PC-9 (cell line): ENCODE results near the gene ENPP3. TPM values are rescaled to one million over a fixed set of nuclear protein-coding genes. Genes with fewer than 3 reads are reported as not detected.

Source experiments
- Bru-seq: library from RNA; stranded (reverse); fragments of 400-500 nt; gene quantifications from one replicate; lab custom pipeline; 2021; lab: Mats Ljungman, UMichigan
- BruChase-seq, 2 experiments: library from RNA; stranded (reverse); fragments of 400-500 nt; gene quantifications; one replicate each; lab custom pipeline; 2021; lab: Mats Ljungman, UMichigan
- BruUV-seq: library from RNA; stranded (reverse); fragments of 400-500 nt; replicated peaks from 2 replicates; lab custom pipeline; 2021; lab: Mats Ljungman, UMichigan
- CTCF ChIA-PET: fragments of 300-600 bp; sonication (Branson Sonifier 250); formaldehyde crosslinking; loops from one replicate; lab custom pipeline; 2022; ENCODE audit warnings: antibody characterized with exemption; lab: Charles Lee
- POLR2A ChIA-PET: fragments of 300-600 bp; sonication (Branson Sonifier 250); formaldehyde crosslinking; loops from one replicate; lab custom pipeline; 2022; ENCODE audit warnings: antibody characterized with exemption; ENCODE audit not compliant: unreplicated experiment; lab: Charles Lee
- DNase-seq, 2 experiments: peaks; one replicate each; pipeline versions ENCODE4 v3.0.0 to v3.0.0-alpha.2; 2015 to 2022; ENCODE audit warnings: mixed read lengths in 1 of 2
- H2AFZ ChIP-seq: fragments of 200-600 bp; sonication (generic); 2 replicates; pipeline ENCODE4 v1.8.1; 2017; ENCODE audit warnings: antibody characterized with exemption
- H3F3A ChIP-seq: fragments of 200-600 bp; sonication (generic); 2 replicates; pipeline ENCODE4 v1.8.1; 2017; ENCODE audit warnings: antibody characterized with exemption, mild to moderate bottlenecking, low read depth; ENCODE audit not compliant: insufficient read depth
- H3K27ac ChIP-seq: fragments of 200-600 bp; sonication (generic); 2 replicates; pipeline ENCODE4 v1.6.1; 2016; ENCODE audit warnings: mixed run types
- H3K27me3 ChIP-seq: fragments of 200-600 bp; sonication (generic); 2 replicates; pipeline ENCODE4 v1.6.1; 2016; ENCODE audit warnings: low read depth, mixed run types; ENCODE audit not compliant: insufficient read depth
- H3K36me3 ChIP-seq: fragments of 200-600 bp; sonication (generic); 2 replicates; pipeline ENCODE4 v1.6.1; 2016; ENCODE audit warnings: low read depth, mixed run types
- H3K4me1 ChIP-seq: fragments of 200-600 bp; sonication (generic); replicated peaks from 2 replicates; pipeline ENCODE4 v1.6.1; 2016; ENCODE audit warnings: mixed run types; ENCODE audit not compliant: insufficient read depth
- H3K4me2 ChIP-seq: fragments of 200-600 bp; sonication (generic); 2 replicates; pipeline ENCODE4 v1.6.1; 2017; ENCODE audit warnings: mixed run types
- H3K4me3 ChIP-seq: fragments of 200-600 bp; sonication (generic); 2 replicates; pipeline ENCODE4 v1.6.1; 2016; ENCODE audit warnings: mixed run types
- H3K79me2 ChIP-seq: fragments of 200-600 bp; sonication (generic); 2 replicates; pipeline ENCODE4 v1.6.1; 2017; ENCODE audit warnings: low read depth, mixed run types
- H3K9me2 ChIP-seq: fragments of 200-600 bp; sonication (generic); 2 replicates; pipeline ENCODE4 v1.8.1; 2017; ENCODE audit warnings: mild to moderate bottlenecking; ENCODE audit not compliant: insufficient read depth
- H3K9me3 ChIP-seq: fragments of 200-600 bp; sonication (generic); 2 replicates; pipeline ENCODE4 v1.8.1; 2016; ENCODE audit warnings: low read depth; ENCODE audit not compliant: insufficient read depth
- H4K20me1 ChIP-seq: fragments of 200-600 bp; sonication (generic); 2 replicates; pipeline ENCODE4 v1.8.1; 2017; ENCODE audit not compliant: insufficient read depth
- CTCF ChIP-seq: fragments of 200-600 bp; sonication (generic); conservative IDR thresholded peaks from 2 replicates; pipeline ENCODE4 v1.6.1; 2017; ENCODE audit warnings: mixed run types, antibody characterized with exemption, mild to moderate bottlenecking, moderate library complexity
- EZH2 ChIP-seq: fragments of 200-600 bp; sonication (generic); IDR thresholded peaks from 2 replicates; pipeline ENCODE4 v1.8.0; 2017; ENCODE audit warnings: antibody characterized with exemption, low read depth
- intact Hi-C: fragments of 100-400 bp; cut with micrococcal nuclease; formaldehyde crosslinking; loops from one replicate; pipeline ENCODE4 v1.10.0; 2022; ENCODE audit not compliant: unreplicated experiment
- long read RNA-seq: library from polyadenylated mRNA; stranded (forward); transcript quantifications from one replicate; pipeline ENCODE4 v2.0.0, GENCODE V29; 2022
- total RNA-seq: library from RNA; stranded (reverse); gene quantifications from 2 replicates; pipeline ENCODE4 v1.2.3, GENCODE V29; 2021

Gene ENPP3
- total RNA-seq: not detected in 2 replicates
- percentile 15 among the genes with signal in this experiment for Bru-seq, nascent RNA
- percentile 15 among the genes with signal in this experiment for BruChase-seq, experiment 1, labeled RNA remaining after a 2-hour chase
- percentile 18 among the genes with signal in this experiment for BruChase-seq, experiment 2, labeled RNA remaining after a 6-hour chase
- long read RNA-seq, partial matches to known transcripts: 0 of 2 reads
- long read RNA-seq, other reads (novel, unspliced or antisense): 2 of 2 reads

DNA sequence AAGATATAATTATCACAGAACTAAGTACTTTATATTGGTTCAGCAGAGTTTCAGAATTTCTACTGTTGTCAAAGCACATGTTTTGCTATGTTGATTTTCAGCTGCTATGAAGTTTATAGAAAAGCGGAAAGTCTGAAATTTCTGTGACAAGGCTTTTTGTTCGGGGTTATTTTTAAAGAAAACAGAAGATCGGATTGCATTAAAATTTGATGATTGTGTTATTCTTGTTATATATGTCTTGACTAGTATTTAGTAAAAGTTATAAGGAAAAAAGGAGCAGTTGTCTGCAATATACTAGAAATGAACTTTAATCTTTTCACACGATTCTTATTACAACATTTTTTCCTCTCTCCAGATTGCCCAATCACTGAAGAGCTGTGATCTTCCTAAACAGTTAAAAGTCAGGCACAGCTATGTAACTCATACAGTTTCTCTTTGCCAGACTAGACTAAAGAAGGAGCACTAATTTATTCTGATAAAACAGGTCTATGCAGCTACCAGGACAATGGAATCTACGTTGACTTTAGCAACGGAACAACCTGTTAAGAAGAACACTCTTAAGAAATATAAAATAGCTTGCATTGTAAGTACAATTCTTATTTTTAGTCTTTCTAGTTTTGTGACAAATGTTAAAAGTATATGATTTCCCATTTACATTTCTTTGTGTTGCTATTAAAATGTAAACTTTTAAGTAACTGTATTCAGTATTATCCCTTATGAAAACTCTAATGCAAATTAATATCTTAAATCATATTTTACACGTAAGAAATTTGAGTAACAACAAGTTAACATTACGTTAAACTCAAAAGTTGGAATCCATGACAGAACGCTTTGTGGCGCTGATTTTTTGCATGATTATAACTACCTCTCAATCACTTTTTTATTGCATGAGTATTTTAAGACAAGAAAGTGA lies at the start of gene ENPP3:
Gene ENPP3 (plus strand): TSS at position 423 of the 913 bp plus-strand sequence. CDS start 83 bp downstream, at position 506.
- H3K36me3 ChIP-seq: no peaks in the 10 kb centered on the region
- no peaks in the 10 kb centered on the region for H4K20me1 ChIP-seq
- DNase-seq: no peak
- no peaks in the 10 kb centered on the region; the same call in 1 of the 2 replicates for H3K9me2 ChIP-seq
- no peaks in the 10 kb centered on the region for H3F3A ChIP-seq
- no peak within 1 kb of the TSS for H3K4me2 ChIP-seq
- H3K4me1 ChIP-seq: no peaks in the 10 kb centered on the region
- no peak within 1 kb of the TSS for H3K27ac ChIP-seq
- H3K79me2 ChIP-seq: no peaks in the 10 kb centered on the region
- TF ChIP-seq CTCF (no peak), EZH2 (no peak)
- CTCF ChIA-PET: no interaction called here
- no peak within 1 kb of the TSS for H3K4me3 ChIP-seq
- H2AFZ ChIP-seq: 0 out of 2 replicates have a peak within 1 kb of the TSS, but pooled peaks have one; percentile 56
- no peaks in the 10 kb centered on the region for H3K9me3 ChIP-seq
- no TSS peak for BruUV-seq
- POLR2A ChIA-PET: no interaction called here
- no peaks in the 10 kb centered on the region for H3K27me3 ChIP-seq
- intact Hi-C loops: no loop called here

- Histone ChIP-seq H3K4me3 (no peak overlapping the region), H3K9me2 (no peaks in the 10 kb centered on the region), H3K79me2 (no peaks in the 10 kb centered on the region), H3K4me1 (no peaks in the 10 kb centered on the region), H3K27ac (no peak overlapping the region), H4K20me1 (no peaks in the 10 kb centered on the region), H3K4me2 (no peak overlapping the region), H3K9me3 (no peaks in the 10 kb centered on the region), H3F3A (no peaks in the 10 kb centered on the region), H3K36me3 (peaks cover 68% of the 10 kb centered on the region), H3K27me3 (no peaks in the 10 kb centered on the region), H2AFZ (no peak overlapping the region)
- BruUV-seq: no TSS peak
- CTCF ChIA-PET: no interaction called here
- no peak for DNase-seq
- POLR2A ChIA-PET: no interaction called here
- TF ChIP-seq CTCF (no peak), EZH2 (no peak)
- intact Hi-C loops: no loop called here
These were observed 49.2 kb upstream of the ENPP3 start for GRCh38 chr6:131587909-131588308.

DNA sequence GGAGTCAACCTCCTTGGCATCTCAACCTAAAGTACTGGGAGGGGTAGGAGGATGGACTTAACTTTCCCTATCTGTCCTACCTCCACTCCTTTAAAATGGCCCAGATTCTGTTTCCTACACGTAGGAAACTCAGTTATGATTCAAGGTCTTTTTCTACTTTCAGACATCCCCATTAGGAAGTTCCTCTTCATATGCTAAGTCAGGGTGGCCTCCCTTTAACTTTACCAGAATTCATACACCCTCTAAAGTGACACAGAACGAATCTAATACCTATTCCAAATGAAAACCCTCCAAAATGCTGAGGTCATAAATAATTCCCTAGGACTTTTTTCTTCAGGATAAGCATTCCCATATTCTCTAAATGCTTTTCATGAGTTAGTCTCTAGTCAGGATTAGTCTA lies 48.5 kb upstream of the ENPP3 start:
- Histone ChIP-seq H3K27ac (no peak overlapping the region), H3F3A (no peaks in the 10 kb centered on the region), H3K4me2 (no peak overlapping the region), H3K9me2 (no peaks in the 10 kb centered on the region), H3K4me1 (no peaks in the 10 kb centered on the region), H2AFZ (no peak overlapping the region), H3K4me3 (no peak overlapping the region), H3K9me3 (no peaks in the 10 kb centered on the region), H3K36me3 (peaks cover 64% of the 10 kb centered on the region), H3K79me2 (no peaks in the 10 kb centered on the region), H3K27me3 (no peaks in the 10 kb centered on the region), H4K20me1 (no peaks in the 10 kb centered on the region)
- no peak for DNase-seq
- TF ChIP-seq EZH2 (no peak), CTCF (no peak)
- POLR2A ChIA-PET: no interaction called here
- CTCF ChIA-PET: interaction anchor here (0.6 kb wide), 1 partner anchor 190 kb away, joined by 3 read pairs; no protein-coding TSS in a partner anchor
- intact Hi-C loops: no loop called here
- no TSS peak for BruUV-seq
